ENCODE results near the gene GTF3C2.
"Not testable (repeated sequence)": the region's sequence is repeated elsewhere in the genome, so short reads cannot be mapped to it uniquely, and the experiment has no call there.

GRCh38 chr2:27353386-27353761, 3.2 kb downstream of the GTF3C2 start:
- not testable (repeated sequence) for TF ChIP-seq CTCF (IDR thresholded peaks at IDR 0.05); USF2 (IDR thresholded peaks at IDR 0.05); RCOR1 (IDR thresholded peaks at IDR 0.05; ENCODE audit: low read depth, low read length); RAD21 (conservative IDR thresholded peaks at IDR 0.05 in 1 of 2, IDR thresholded peaks at IDR 0.05 in 1 of 2); EP300 (IDR thresholded peaks at IDR 0.05); POLR2A (IDR thresholded peaks at IDR 0.05; ENCODE audit: low read length); ESRRA (IDR thresholded peaks at IDR 0.05; ENCODE audit: borderline replicate concordance, low read length); REST (IDR thresholded peaks at IDR 0.05); ZFP36 (IDR thresholded peaks at IDR 0.05; ENCODE audit: borderline replicate concordance, partially characterized antibody); RARB (CRISPR knock-in tag; IDR thresholded peaks at IDR 0.05)

All from A549 (cell line).